ENCODE data around the gene ELMOD2. TPM values are rescaled to one million over a fixed set of nuclear protein-coding genes. Genes with fewer than 3 reads are reported as not detected.

Gene ELMOD2
- total RNA-seq, 2 donors from 2014 or later: 65.5 to 67.9 TPM

DNA sequence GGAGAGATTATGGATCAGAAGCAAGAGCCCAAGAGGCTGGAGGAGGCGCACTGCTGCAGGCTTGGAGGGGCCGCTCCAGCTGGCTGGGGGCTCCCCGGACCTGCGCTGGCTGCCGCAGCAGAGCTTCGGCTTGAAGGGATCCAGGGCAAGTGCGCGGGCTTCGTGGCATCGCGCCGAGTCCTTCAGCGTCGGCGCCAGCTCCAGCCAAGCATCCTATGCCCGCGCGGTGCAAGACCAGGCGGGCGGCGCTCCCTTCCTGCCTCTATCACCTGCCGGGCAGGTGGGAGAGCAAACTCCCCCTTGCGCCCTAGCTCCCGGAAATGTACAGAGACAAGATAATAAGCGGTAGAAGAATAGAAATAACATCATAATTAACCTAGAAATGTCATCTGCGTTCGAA lies 55.3 kb downstream of the ELMOD2 start:
- Mint-ChIP-seq H3K27ac (no peak overlapping the region), H3K4me3 (no peak overlapping the region), H3K9me3 (no peaks in the 10 kb centered on the region), H3K36me3 (ENCODE audit: low read depth) (no peaks in the 10 kb centered on the region), H3K4me1 (no peaks in the 10 kb centered on the region), H3K27me3 (ENCODE audit: insufficient read depth) (peaks cover 30% of the 10 kb centered on the region)
- Histone ChIP-seq H3K9me3 (ENCODE audit: control insufficient read depth, low read length) (no peaks in the 10 kb centered on the region), H3K27ac (ENCODE audit: low read depth, low read length) (no peak overlapping the region), H3K36me3 (ENCODE audit: control insufficient read depth, insufficient read depth, low read length) (no peaks in the 10 kb centered on the region), H3K4me3 (ENCODE audit: low read length) (no peak overlapping the region), H3K27me3 (ENCODE audit: control insufficient read depth, insufficient read depth, low read length, poor library complexity, severe bottlenecking) (no peaks in the 10 kb centered on the region), H3K9ac (ENCODE audit: extremely low read depth, low read length, poor library complexity, severe bottlenecking) (no peak overlapping the region), H3K4me1 (ENCODE audit: control insufficient read depth, insufficient read depth, low read length) (no peaks in the 10 kb centered on the region)
- TF ChIP-seq, protein P1, sequence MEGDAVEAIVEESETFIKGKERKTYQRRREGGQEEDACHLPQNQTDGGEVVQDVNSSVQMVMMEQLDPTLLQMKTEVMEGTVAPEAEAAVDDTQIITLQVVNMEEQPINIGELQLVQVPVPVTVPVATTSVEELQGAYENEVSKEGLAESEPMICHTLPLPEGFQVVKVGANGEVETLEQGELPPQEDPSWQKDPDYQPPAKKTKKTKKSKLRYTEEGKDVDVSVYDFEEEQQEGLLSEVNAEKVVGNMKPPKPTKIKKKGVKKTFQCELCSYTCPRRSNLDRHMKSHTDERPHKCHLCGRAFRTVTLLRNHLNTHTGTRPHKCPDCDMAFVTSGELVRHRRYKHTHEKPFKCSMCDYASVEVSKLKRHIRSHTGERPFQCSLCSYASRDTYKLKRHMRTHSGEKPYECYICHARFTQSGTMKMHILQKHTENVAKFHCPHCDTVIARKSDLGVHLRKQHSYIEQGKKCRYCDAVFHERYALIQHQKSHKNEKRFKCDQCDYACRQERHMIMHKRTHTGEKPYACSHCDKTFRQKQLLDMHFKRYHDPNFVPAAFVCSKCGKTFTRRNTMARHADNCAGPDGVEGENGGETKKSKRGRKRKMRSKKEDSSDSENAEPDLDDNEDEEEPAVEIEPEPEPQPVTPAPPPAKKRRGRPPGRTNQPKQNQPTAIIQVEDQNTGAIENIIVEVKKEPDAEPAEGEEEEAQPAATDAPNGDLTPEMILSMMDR (conservative IDR thresholded peaks at IDR 0.05): no peak
- WGBS, 2 experiments (ENCODE audit: insufficient coverage in 1 of 2, insufficient read length in 1 of 2): 92 to 100% methylated on average over 3 to 27 of the region's 27 CpGs
- no peak for DNase-seq

DNA sequence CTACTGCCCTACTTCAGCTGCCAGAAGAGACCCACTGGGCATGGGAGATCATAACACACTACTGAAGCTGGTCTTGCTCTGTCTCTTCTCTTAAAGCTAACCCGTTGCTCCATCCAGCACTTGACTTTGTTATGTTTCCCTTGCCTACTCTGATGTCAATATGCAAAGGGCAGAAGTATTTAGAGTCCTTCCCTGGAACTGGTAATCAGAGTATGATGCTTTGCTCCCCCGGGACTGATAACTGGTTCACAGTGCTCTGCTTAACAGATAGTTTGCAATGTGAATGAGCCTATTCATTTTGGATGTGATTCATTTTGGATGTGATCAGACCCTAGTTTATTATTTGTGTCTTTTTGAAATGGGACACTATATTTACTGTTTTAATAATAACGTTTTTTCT lies 57.1 kb downstream of the ELMOD2 start:
- 93 to 100% methylated on average over 2 of the region's 3 CpGs for WGBS, 2 experiments (ENCODE audit: insufficient coverage in 1 of 2, insufficient read length in 1 of 2)
- H3K9me3 ChIP-seq (ENCODE audit: control insufficient read depth, low read length): no peaks in the 10 kb centered on the region
- H3K9ac ChIP-seq (ENCODE audit: extremely low read depth, low read length, poor library complexity, severe bottlenecking): no peak overlapping the region
- H3K4me1 ChIP-seq (ENCODE audit: control insufficient read depth, insufficient read depth, low read length): no peaks in the 10 kb centered on the region
- no peak for DNase-seq
- H3K4me1 Mint-ChIP-seq: no peaks in the 10 kb centered on the region
- peaks cover 30% of the 10 kb centered on the region for H3K27me3 Mint-ChIP-seq (ENCODE audit: insufficient read depth)
- no peaks in the 10 kb centered on the region for H3K36me3 Mint-ChIP-seq (ENCODE audit: low read depth)
- H3K4me3 Mint-ChIP-seq: no peak overlapping the region
- H3K36me3 ChIP-seq (ENCODE audit: control insufficient read depth, insufficient read depth, low read length): no peaks in the 10 kb centered on the region
- H3K27ac Mint-ChIP-seq: no peak overlapping the region
- no peak overlapping the region for H3K4me3 ChIP-seq (ENCODE audit: low read length)
- no peaks in the 10 kb centered on the region for H3K27me3 ChIP-seq (ENCODE audit: control insufficient read depth, insufficient read depth, low read length, poor library complexity, severe bottlenecking)
- H3K9me3 Mint-ChIP-seq: no peaks in the 10 kb centered on the region
- no peak overlapping the region for H3K27ac ChIP-seq (ENCODE audit: low read depth, low read length)
- TF ChIP-seq, protein P1 (conservative IDR thresholded peaks at IDR 0.05): no peak

DNA sequence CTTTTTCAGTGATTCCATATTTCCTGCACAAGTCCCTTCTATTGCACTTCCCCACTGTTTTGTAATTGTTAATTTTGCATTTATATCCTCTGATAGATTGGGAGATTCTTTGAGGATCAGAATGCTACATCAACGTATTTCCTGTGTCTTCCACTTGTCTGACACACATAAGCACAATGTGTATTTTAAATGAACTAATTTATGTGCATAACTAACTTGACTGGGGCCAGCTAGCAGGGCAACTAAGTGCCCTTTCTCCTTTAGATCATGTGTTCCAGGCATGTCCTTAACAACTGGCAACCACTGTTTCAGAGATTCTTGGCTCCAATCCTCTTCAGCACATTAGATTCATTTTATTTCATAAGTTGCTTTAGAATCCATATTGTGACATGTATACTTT lies 60.5 kb downstream of the ELMOD2 start:
- H3K4me1 Mint-ChIP-seq: no peaks in the 10 kb centered on the region
- no peaks in the 10 kb centered on the region for H3K36me3 ChIP-seq (ENCODE audit: control insufficient read depth, insufficient read depth, low read length)
- DNase-seq: no peak
- TF ChIP-seq, protein P1 (conservative IDR thresholded peaks at IDR 0.05): no peak
- H3K36me3 Mint-ChIP-seq (ENCODE audit: low read depth): no peaks in the 10 kb centered on the region
- WGBS, 2 experiments (ENCODE audit: insufficient coverage in 1 of 2, insufficient read length in 1 of 2): 75% methylated on average over 1 of the region's 1 CpG; no CpG with 5 or more reads in 1 of the 2 experiments
- H3K27me3 Mint-ChIP-seq (ENCODE audit: insufficient read depth): peaks cover 24% of the 10 kb centered on the region
- H3K27ac Mint-ChIP-seq: no peak overlapping the region
- no peak overlapping the region for H3K4me3 ChIP-seq (ENCODE audit: low read length)
- no peaks in the 10 kb centered on the region for H3K4me1 ChIP-seq (ENCODE audit: control insufficient read depth, insufficient read depth, low read length)
- H3K9me3 ChIP-seq (ENCODE audit: control insufficient read depth, low read length): no peaks in the 10 kb centered on the region
- peaks cover 7% of the 10 kb centered on the region for H3K27me3 ChIP-seq (ENCODE audit: control insufficient read depth, insufficient read depth, low read length, poor library complexity, severe bottlenecking)
- H3K4me3 Mint-ChIP-seq: no peak overlapping the region
- no peak overlapping the region for H3K27ac ChIP-seq (ENCODE audit: low read depth, low read length)
- H3K9ac ChIP-seq (ENCODE audit: extremely low read depth, low read length, poor library complexity, severe bottlenecking): no peak overlapping the region
- H3K9me3 Mint-ChIP-seq: no peaks in the 10 kb centered on the region

All from endodermal cell (in vitro differentiated cells).